Esophagus mucosa (tissue), 1 donor: ENCODE measurements around the gene KCP. TPM values are rescaled to one million over a fixed set of nuclear protein-coding genes. Genes with fewer than 3 reads are reported as not detected.

ENCODE experiments used
- ATAC-seq: fragments of 200-7000 bp; cut with Tn5 transposase; one replicate; pipeline ENCODE4 v1.9.1; 2020
- total RNA-seq: library from RNA; stranded (reverse); gene quantifications from one replicate; pipeline ENCODE4 v1.2.4, GENCODE V29; 2023
- donor health status: DM: yes; HTN: yes; CAD: no.

The KCP gene
- total RNA-seq, 1 donor from 2014 or later = 1.8 TPM

DNA sequence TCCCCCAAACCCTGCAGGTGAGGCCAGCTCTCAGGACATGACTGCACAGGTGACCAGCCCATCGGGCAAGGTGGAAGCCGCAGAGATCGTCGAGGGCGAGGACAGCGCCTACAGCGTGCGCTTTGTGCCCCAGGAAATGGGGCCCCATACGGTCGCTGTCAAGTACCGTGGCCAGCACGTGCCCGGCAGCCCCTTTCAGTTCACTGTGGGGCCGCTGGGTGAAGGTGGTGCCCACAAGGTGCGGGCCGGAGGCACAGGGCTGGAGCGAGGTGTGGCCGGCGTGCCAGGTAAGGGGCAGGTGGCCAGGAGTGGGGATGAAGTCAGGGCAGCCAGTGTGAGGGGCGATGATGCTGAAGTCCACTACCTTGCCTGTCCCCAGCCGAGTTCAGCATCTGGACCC is 56.1 kb downstream of the KCP start:
- no peak for ATAC-seq

DNA sequence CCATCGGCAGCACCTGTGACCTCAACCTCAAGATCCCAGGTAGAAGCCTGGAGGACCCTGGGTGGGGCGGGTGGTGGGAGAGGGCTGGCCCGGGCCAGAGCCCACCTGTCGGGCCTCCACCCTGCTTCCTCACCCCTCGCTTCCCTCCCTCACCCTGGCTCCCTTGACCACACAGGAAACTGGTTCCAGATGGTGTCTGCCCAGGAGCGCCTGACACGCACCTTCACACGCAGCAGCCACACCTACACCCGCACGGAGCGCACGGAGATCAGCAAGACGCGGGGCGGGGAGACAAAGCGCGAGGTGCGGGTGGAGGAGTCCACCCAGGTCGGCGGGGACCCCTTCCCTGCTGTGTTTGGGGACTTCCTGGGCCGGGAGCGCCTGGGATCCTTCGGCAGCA is 56.7 kb downstream of the KCP start:
- no peak for ATAC-seq

DNA sequence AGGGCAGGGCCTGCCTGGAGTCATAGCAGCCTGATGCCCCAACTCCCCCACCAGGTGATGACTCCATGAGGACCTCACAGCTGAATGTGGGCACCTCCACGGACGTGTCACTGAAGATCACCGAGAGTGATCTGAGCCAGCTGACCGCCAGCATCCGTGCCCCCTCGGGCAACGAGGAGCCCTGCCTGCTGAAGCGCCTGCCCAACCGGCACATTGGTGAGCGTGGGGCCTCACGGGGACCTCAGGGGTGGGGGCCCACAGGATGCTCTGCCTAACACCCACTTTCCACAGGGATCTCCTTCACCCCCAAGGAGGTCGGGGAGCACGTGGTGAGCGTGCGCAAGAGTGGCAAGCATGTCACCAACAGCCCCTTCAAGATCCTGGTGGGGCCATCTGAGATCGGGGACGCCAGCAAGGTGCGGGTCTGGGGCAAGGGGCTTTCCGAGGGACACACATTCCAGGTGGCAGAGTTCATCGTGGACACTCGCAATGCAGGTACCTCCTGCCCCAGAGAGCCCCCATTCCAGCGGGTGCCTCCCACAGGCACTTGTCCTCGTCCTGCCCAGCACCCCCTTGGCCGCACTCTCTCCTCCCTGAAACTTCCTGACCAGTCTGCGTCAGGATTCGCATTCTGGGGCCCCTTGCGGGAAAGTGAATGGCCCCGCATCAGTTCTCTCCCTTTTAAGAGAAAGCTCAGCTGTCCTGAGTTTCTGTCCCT is 57.8 kb downstream of the KCP start:
- no peak for ATAC-seq

DNA sequence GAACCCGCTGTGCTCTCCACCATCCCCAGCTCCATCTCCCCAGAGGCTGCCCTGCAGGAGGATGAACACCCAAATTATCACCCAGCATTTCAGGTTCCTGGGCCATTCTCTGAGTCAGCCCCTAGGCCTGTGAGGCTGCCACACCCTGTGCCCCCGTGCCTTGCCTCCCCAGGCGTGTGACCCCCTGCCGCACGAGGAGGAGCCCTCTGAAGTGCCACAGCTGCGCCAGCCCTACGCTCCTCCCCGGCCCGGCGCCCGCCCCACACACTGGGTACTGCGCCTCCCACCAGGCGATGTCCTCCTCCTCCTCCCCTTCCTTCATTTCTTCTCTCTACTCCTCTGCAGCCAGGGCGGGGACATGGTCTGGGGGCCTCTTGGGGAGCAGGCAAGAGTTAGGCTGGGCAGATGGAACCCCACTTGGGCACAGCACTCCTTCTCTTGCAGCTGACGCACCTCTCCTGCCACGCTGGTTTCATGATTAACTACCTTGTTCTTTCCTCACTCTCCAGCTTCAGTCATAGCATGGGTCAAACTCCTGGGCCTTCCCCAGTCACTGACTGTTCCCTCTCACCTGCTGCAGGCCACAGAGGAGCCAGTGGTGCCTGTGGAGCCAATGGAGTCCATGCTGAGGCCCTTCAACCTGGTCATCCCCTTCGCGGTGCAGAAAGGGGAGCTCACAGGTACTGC is 60.6 kb downstream of the KCP start:
- no peak for ATAC-seq

DNA sequence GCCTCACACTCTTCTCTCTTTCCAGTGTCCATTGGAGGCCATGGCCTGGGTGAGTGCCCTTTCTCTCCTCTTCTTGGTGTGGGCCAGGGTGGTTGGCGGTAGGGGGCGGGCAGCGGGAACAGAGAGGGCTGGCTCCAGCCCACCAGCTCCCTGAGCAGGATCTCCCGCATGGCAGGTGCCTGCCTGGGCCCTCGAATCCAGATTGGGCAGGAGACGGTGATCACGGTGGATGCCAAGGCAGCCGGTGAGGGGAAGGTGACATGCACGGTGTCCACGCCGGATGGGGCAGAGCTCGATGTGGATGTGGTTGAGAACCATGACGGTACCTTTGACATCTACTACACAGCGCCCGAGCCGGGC is 61.4 kb downstream of the KCP start:
- no peak for ATAC-seq

DNA sequence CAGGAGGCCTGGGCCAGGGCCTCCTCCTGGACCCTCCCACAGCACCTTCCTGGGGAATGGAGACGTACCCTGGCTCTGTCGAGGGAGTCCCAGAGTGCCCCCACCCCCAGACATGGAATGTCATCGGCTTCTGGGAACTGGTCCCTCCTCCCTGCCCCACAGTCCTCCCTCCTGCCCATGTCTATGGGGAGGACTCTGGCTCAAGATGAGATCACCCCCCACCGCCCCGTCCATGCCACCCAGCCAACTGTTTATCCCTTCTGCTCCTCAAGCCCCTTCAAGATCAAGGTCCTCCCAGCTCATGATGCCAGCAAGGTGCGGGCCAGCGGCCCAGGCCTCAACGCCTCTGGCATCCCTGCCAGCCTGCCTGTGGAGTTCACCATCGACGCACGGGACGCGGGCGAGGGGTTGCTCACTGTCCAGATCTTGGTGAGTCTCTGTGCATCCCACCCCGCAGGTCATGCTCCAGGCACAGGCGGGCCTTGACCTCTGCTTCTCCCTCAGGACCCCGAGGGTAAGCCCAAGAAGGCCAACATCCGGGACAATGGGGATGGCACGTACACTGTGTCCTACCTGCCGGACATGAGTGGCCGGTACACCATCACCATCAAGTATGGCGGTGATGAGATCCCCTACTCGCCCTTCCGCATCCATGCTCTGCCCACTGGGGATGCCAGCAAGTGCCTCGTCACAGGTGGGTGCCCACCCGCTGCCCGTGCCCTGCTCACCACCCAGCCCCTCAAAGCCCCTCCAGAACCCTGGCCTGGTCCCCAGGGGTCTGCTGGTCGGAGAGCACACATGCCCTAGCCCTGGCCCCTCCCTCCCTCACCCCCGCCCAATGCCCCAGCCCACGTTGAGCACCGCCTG is 62.0 kb downstream of the KCP start:
- no peak for ATAC-seq

DNA sequence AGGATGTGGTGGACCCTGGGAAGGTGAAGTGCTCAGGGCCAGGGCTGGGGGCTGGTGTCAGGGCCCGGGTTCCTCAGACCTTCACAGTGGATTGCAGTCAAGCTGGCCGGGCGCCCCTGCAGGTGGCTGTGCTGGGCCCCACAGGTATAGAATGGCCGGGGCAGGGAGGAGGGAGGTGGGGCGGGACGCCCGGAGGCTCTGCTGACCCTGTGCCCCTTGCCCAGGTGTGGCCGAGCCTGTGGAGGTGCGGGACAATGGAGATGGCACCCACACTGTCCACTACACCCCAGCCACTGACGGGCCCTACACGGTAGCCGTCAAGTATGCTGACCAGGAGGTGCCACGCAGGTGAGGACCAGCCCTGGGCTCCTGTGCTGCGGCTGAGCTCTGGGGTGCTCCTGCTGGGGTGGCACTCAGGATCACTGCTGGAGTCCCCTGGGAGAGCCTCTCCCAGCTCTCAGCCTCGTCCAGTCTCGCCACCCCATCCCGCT is 62.7 kb downstream of the KCP start:
- ATAC-seq = no peak

DNA sequence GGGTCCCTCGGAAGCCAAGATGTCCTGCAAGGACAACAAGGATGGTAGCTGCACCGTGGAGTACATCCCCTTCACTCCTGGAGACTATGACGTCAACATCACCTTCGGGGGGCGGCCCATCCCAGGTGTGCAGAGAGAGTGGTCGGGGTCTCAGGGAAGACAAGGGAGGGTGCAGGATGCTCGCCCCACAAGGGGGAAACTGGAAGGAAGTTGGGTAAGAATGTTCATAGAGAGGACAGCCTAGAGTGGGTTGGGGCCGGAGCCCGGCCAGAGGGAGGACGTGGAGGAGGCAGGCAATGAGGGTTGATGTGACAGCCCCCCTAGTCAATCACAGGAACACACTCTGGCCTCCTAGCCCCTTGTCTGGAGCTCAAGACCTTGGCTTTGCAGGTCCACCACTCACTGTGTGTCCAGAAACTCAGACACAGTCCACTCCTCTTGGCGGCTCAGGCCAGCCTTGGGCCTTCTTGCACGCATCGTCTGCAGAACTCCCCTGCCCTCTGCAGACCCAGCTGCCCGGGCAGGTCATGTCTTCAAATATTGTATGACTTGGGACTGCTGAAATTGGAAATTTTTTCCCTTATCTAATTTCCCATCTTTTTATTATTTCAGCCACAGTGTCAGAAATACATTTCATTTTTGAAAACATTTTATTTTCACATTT is 63.6 kb downstream of the KCP start:
- ATAC-seq = no peak

DNA sequence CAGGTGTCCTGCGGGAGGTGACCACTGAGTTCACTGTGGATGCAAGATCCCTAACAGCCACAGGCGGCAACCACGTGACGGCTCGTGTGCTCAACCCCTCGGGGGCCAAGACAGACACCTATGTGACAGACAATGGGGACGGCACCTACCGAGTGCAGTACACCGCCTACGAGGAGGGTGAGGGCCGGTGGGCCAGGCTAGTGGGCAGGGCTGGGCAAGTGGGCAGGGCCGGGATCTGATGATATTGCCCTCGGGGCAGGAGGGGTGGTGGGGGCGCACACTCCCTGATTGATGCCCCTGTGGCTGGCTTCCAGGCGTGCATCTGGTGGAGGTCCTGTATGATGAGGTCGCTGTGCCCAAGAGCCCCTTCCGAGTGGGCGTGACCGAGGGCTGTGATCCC is 64.5 kb downstream of the KCP start:
- ATAC-seq = no peak

DNA sequence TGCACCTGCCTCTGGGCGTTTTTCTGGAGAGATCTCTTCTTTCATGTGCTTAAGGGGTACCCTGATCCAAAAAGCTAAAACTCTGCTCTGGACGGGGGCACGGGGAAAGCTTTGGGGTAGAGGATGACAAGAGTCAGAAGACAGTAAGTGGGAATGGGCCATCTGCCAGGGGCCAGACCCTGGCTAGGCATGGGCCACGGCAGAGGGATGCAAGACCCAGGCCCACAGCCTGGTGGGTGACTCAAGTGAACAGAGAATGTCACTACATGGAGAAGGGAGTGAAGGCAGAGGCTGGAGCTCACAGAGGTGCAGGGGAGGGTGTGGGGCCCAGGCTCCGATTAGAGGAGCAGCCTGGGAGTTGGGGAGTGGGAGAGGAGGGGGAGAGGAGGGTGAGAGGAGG is 65.0 kb downstream of the KCP start:
- ATAC-seq = no peak

DNA sequence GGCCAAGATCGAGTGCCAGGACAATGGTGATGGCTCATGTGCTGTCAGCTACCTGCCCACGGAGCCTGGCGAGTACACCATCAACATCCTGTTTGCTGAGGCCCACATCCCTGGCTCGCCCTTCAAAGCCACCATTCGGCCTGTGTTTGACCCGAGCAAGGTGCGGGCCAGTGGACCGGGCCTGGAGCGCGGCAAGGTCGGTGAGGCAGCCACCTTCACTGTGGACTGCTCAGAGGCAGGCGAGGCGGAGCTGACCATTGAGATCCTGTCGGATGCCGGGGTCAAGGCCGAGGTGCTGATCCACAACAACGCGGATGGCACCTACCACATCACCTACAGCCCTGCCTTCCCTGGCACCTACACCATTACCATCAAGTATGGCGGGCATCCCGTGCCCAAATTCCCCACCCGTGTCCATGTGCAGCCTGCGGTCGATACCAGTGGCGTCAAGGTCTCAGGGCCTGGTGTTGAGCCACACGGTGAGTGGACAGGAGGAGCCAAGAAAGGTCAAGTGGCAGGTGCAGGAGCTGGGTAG is 65.7 kb downstream of the KCP start:
- no peak for ATAC-seq

DNA sequence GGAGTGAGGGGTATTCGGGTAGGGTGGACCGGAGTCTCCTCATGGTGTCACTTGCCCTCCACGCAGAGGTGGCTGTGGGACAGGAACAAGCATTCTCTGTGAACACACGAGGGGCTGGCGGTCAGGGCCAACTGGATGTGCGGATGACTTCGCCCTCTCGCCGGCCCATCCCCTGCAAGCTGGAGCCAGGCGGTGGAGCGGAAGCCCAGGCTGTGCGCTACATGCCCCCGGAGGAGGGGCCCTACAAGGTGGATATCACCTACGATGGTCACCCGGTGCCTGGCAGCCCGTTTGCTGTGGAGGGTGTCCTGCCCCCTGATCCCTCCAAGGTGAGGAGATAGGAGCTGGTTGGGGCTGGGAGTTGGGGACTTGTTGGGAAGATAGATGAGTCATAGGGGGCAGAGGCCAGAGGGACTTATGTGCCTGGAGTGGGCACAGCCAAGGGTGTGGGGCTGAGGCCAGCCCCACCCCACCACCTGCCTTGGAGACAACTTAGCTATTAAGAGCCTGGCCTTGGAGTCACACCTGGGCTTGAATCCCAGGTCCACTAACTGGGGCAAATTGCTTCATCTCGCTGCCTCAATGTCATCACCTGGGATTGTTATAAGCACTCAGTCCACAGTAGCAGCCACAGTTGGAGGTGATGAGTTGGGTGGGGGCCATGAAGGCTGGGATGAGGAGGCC is 66.4 kb downstream of the KCP start:
- ATAC-seq = no peak

DNA sequence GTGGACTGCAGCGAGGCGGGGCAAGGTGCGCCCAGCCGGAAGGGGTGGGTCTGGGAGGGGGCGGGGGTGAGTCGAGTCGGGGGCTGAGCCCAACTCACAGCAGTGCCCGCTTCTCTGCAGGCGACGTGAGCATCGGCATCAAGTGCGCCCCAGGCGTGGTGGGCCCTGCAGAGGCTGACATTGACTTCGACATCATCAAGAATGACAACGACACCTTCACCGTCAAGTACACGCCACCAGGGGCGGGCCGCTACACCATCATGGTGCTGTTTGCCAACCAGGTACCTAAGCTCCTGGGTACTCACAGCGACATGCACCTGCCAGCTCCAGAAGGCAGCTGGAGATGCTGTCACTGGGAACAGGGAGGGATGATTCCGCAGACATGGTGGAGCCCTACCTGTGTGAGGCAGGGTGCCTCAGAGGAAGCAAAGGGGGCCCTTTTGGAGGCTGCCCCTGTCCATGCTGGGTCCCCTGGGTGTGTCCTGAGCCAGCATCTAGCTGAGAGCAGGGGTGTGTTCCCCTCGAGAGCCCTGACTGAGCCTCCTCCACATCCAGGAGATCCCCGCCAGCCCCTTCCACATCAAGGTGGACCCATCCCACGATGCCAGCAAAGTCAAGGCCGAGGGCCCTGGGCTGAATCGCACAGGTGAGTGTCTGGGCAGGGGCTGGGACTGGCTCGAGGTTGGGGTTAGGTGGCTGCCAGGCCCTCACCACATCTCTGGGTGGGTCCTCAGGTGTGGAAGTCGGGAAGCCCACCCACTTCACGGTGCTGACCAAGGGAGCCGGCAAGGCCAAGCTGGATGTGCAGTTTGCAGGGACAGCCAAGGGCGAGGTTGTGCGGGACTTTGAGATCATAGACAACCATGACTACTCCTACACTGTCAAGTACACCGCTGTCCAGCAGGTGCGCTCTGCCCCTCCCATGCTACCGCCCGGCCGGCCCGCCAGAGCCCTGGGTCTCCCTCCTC is 67.6 kb downstream of the KCP start:
- no peak for ATAC-seq

DNA sequence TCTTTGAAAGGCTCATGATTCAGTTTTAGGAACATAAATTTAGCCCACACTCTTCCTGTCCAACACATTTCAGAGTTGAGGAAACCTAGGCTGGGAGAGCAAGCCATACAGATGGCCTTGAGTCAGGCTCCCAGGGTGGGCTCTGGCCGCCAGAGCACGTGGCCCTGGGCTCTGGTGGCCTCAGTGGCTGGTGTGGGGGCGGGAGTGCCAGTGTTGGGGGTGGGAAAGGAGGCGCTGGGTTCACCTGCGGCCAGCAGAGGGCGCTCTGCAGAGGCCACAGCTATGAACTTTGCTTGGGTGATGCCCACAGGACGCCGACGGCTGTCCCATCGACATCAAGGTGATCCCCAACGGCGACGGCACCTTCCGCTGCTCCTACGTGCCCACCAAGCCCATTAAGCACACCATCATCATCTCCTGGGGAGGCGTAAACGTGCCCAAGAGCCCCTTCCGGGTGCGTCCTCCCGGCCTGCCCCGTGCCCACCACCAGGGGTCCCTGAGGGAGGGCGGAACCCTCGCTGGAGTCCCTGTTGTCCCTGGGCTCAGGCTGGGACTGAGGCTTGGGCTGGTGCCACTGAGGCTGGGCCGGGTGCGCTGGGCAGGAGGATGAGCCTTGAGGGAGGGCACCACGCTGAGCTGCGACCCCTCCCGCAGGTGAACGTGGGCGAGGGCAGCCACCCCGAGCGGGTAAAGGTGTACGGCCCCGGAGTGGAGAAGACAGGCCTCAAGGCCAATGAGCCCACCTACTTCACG is 68.4 kb downstream of the KCP start:
- ATAC-seq = peak; percentile 46

DNA sequence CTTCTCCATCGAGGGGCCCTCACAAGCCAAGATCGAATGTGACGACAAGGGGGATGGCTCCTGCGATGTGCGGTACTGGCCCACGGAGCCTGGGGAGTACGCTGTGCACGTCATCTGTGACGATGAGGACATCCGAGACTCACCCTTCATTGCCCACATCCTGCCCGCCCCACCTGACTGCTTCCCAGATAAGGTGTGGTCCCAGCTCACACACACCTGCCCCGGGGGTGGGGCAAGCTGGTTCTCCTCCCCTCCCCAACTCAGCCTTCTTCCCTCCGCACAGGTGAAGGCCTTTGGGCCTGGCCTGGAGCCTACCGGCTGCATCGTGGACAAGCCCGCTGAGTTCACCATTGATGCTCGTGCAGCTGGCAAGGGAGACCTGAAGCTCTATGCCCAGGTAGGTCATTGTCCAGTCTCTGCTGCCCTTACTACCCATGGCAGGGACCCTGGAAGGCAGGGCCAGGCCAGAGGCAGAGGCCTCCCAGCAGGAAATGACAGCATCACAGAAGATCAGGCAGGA is 69.3 kb downstream of the KCP start:
- peak; percentile 12 for ATAC-seq

DNA sequence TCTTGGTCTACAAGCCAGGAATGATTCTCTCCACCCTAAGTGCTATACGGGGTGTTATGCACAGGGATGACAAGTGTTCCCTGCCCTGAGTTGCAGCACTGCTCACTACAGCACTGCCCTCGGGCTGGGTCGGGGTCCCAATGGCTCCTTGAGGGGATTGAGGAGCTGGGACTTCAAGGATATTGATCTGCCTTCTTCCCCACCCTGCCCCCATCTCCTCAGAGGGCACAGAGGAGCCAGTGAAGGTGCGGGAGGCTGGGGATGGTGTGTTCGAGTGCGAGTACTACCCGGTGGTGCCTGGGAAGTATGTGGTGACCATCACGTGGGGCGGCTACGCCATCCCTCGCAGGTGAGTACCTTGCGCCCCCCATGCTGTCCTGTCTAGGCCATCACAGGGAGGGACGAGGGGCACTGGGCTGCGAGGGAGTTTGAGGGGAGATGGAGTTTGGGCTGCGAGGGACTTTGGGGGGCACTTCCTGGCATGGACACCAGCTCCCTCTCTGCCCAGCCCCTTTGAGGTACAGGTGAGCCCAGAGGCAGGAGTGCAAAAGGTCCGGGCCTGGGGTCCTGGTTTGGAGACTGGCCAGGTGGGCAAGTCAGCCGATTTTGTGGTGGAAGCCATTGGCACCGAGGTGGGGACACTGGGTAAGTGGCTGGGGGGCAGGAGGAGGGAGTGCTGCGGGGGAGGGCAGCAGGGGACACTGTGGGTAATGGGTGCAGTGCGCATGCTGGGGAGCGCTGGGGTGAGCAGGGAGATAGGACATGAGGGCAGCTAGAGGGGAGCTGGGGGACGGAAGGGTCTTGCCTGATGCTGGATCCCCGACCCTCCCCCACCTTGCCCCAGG is 70.0 kb downstream of the KCP start:
- no peak for ATAC-seq

DNA sequence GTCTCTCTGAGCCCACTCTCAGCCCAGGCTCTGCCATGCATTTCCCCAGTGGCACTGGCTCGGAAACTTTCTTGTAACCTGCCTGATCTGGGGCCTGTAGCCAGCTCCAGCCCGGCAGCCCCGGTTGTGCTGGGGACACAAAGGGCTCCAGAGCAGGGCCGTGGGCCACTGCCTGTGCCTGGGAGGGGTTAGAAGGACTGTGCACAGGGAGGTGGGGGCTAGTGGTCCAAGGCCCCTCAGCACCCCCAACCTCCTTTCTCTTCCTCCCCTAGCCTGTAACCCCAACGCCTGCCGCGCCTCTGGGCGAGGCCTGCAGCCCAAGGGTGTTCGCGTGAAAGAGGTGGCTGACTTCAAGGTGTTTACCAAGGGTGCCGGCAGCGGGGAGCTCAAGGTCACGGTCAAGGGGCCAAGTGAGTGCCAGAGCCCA is 70.7 kb downstream of the KCP start:
- ATAC-seq = no peak

DNA sequence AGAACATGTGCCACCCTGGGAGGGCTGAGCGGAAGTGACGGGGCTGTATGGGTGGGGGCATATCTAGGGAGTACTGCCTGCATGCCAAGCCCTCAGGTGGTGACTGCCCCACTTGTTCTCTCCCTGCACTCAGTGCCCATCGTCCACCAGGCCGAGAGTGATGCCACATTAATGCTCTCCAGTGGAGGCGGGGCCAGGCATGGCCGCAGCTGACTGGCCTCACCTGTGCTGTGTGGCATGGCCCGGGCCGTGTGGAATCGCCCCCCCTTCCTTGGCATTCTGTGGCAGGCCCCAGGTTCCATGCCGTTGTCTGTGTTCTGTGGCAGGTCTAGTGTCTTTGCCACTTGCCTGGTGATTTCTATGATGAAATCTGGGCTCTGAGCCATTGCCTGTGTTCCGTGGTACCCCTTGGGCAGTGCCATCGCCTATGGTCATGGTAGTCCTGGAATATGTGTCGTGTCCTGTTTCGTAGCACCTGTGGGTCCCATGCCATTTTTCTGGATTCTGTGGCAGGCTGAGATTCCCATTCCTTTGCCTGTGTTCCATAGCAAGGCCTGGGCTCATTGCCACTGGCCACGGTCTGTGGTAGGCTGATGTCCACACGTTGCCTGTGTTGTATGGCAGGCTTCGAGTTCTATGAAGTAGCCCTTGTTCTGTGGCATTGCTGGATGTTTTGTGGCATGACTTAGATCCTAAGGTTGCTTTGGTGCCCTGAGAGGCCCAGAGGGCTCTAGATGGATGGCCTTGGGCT is 71.4 kb downstream of the KCP start:
- ATAC-seq = no peak
